ENCODE measurements around the gene SCN5A. TPM values are rescaled to one million over a fixed set of nuclear protein-coding genes. Genes with fewer than 3 reads are reported as not detected.

SCN5A gene
- total RNA-seq, result 133 TPM
- long read RNA-seq, partial matches to known transcripts, result 105 of 121 reads
- long read RNA-seq, other reads (novel, unspliced or antisense), result 16 of 121 reads

DNA sequence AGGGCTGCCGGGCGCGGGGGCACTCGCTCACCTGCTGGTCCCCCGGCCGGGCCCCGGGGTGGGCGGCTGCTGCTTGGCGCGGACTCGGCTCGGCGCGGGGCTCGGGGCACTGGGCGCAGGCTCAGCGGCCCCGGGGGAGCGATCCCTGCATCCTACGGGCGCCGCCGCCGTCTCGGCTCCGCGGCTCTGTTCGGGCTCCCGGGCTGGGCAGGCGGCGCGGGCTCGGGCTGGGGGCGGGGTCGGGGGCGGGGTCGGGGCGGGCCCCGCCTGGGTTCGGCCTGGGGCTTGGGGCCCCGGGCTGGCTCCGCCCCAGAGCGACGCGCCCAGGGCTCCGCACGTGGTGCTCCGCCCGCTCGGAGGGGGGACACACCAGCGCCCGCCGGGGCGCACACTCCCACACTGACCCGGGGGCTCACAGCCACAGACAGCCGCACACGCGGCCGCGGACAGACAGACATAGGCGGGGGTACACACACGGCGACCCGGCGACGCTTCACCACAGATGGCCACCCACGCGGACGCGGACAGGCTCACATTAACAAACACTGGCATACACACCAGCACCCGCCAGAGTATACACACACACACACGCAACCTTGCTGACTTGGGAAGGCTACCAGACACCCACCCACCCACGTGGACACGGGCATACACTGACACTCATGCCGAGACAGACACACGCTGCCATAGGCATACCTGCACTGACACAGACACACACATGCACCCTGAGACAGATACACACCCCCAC lies at the start of gene SCN5A:
Gene SCN5A, minus strand, starts transcription at position 188 of the 748 bp plus-strand sequence. CDS start 16,380 bp downstream, outside the sequence.
- DNase-seq (peak; percentile 85), ATAC-seq (peak; percentile 66)
- intact Hi-C loops (cut with micrococcal nuclease), result loop anchor here (10.0 kb wide), 2 partner anchors 125 to 155 kb away; partner anchors contain the start of gene EXOG

- DNase-seq (no peak), ATAC-seq (peak; percentile 39)
- intact Hi-C loops (cut with micrococcal nuclease), result no loop called here
Measured at GRCh38 chr3:38698760-38699159, 49.3 kb upstream of the SCN5A start.

GRCh38 chr3:38698061-38698460 lies 48.6 kb upstream of the SCN5A start:
- ATAC-seq, result no peak
- no peak for DNase-seq
- intact Hi-C loops (cut with micrococcal nuclease), result no loop called here

GRCh38 chr3:38696034-38696433 lies 46.5 kb upstream of the SCN5A start:
- ATAC-seq, result no peak
- intact Hi-C loops (cut with micrococcal nuclease), result no loop called here
- no peak for DNase-seq

- ATAC-seq (no peak), DNase-seq (no peak)
- intact Hi-C loops (cut with micrococcal nuclease), result no loop called here
Measured at GRCh38 chr3:38690185-38690584, 40.7 kb upstream of the SCN5A start.

DNA sequence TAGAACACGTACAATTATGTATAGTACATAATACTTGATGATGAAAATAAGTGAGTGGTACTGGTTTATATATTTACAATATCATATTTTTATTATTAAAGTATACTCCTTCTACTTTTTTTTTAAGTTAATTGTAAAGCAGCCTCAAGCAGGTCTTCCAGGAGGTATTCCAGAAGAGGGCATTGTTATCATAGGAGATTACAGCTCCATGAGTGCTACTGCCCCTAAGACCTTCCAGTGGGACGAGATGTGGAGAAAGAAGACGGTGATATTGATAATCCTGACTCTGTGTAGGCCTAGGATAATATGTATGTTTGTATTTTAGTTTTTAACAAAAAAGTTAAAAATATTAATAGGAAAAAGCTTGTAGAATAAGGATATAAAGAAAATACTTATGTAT lies 40.3 kb upstream of the SCN5A start:
- intact Hi-C loops (cut with micrococcal nuclease), result loop anchor here (10.0 kb wide), 1 partner anchor 155 kb away; no protein-coding TSS in a partner anchor
- ATAC-seq, result peak; percentile 64

GRCh38 chr3:38689346-38689745 lies 39.9 kb upstream of the SCN5A start:
- DNase-seq, result no peak

More for the DNA sequence above, 40.3 kb upstream of the SCN5A start:
- DNase-seq, result no peak

GRCh38 chr3:38687321-38687720 lies 37.8 kb upstream of the SCN5A start:
- intact Hi-C loops (cut with micrococcal nuclease), result loop anchor here (10.0 kb wide), 1 partner anchor 157 kb away; no protein-coding TSS in a partner anchor

More at GRCh38 chr3:38689346-38689745, 39.9 kb upstream of the SCN5A start:
- intact Hi-C loops (cut with micrococcal nuclease), result loop anchor here (10.0 kb wide), 1 partner anchor 155 kb away; no protein-coding TSS in a partner anchor
- no peak for ATAC-seq

DNA sequence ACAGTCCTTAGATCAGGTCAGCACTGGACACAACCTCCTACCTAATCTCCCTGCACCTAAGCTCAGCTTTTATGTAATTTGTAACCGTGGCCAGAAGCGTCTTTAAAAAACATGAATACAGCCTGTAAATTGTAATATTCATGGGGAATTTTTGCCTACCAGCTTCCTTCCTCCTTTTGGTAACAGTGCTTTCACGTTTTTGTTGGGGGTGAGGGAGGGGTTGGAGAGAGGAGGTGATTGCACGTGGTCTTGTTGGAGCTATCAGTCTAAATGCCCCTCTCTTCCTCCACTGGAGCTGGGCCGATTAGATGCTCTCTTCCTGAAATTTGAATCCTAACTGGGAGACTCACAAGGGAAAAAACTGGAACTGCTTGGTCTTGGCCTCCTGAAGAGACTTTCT lies 35.1 kb upstream of the SCN5A start:
- ATAC-seq (no peak), DNase-seq (no peak)
- intact Hi-C loops (cut with micrococcal nuclease), result loop anchor here (10.0 kb wide), 1 partner anchor 160 kb away; no protein-coding TSS in a partner anchor

More at GRCh38 chr3:38687321-38687720, 37.8 kb upstream of the SCN5A start:
- DNase-seq (no peak), ATAC-seq (no peak)

GRCh38 chr3:38669668-38670067 lies 20.2 kb upstream of the SCN5A start:
- DNase-seq (no peak), ATAC-seq (no peak)
- intact Hi-C loops (cut with micrococcal nuclease), result no loop called here

DNA sequence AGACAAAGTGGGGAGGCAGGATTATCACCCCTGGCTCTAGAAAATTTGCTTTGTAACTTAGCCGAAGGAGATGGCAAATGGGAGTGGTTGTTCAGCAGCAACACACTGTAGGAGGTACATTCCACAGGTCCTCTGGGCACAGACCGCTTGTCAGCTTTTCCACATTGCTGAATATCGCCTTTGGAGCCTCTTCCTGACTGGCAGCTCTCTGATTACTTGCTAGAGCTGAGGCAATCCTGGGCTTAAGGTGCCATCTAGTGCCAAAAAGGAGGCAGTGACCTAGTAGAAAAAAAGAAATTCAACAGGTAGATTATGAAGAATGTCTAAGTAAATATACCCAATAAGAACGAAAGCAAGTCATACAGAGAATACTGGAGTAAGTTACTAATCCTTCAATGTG lies 13.1 kb upstream of the SCN5A start:
- ATAC-seq (no peak), DNase-seq (no peak)

DNA sequence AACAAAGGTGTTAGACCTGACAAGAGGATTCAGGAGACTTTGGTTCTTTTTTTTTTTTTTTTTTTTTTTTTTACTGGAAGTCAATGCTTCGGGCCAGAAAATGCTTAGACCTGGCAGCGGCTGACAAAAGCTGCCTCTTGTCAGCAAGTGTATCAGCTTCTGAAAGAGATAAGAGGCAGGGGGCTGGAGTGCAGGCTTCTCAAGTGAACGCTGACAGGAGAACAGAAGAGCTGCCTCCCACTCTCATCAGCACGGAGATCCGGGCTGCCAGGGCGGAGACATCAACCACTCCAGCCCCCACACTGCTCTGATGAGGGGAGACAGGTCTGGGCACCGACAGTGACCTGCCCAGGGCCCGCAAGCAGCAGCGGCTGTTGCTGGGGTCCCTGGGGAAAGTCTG lies 9.4 kb upstream of the SCN5A start:
- intact Hi-C loops (cut with micrococcal nuclease), result loop anchor here (10.0 kb wide), 2 partner anchors 134 to 164 kb away; partner anchors contain the start of gene EXOG
- ATAC-seq (peak; percentile 22), DNase-seq (no peak)

More for the DNA sequence above, 13.1 kb upstream of the SCN5A start:
- intact Hi-C loops (cut with micrococcal nuclease), result no loop called here

DNA sequence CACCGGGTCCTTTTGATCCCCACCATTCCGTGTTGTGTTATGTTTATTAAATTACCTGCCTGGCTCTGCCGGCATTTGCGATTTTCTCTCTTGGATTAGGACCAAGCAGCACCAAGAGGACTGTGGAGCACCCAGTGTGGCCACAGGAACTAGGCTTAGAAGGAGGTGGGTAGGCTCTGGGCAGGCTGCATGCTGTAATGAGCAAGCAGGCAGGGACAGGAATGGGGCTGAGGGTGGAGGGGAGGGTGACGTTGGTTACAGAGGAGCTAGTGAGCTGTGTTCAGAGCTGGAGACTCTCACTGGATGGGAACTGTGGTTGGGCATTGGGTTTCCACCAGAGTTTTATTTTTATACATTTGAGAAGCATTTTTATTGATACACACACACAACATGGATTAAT lies 7.9 kb upstream of the SCN5A start:
- intact Hi-C loops (cut with micrococcal nuclease), result loop anchor here (10.0 kb wide), 2 partner anchors 133 to 163 kb away; partner anchors contain the start of gene EXOG
- no peak for ATAC-seq
- DNase-seq, result no peak

GRCh38 chr3:38655708-38656300 lies 6.3 kb upstream of the SCN5A start:
- peak; percentile 52 for ATAC-seq
- intact Hi-C loops (cut with micrococcal nuclease), result loop anchor here (10.0 kb wide), 2 partner anchors 131 to 161 kb away; partner anchors contain the start of gene EXOG
- DNase-seq, result no peak

GRCh38 chr3:38653685-38654537 lies 4.4 kb upstream of the SCN5A start:
- intact Hi-C loops (cut with micrococcal nuclease), result loop anchor here (10.0 kb wide), 2 partner anchors 129 to 159 kb away; partner anchors contain the start of gene EXOG
- no peak for ATAC-seq
- no peak for DNase-seq

DNA sequence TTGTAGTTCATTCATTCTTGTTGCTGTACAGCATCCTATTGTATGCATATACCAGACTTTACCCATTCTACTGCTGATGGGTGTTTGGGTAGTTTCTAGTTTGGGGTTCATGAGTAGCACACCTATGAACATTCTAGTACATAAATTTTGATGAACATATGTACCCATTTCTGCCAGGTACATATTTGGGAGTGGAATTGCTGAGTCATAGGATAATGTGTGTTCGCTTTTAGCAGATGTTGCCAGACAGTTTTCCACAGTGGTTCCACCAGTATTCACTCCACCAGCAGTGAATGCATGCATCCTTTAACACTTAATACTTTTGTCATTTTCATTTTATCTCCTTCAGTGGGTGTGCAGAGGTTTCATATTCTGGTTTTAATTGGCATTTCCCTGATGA lies 3.4 kb upstream of the SCN5A start:
- ATAC-seq (no peak), DNase-seq (no peak)
- intact Hi-C loops (cut with micrococcal nuclease), result loop anchor here (10.0 kb wide), 2 partner anchors 128 to 158 kb away; partner anchors contain the start of gene EXOG

DNA sequence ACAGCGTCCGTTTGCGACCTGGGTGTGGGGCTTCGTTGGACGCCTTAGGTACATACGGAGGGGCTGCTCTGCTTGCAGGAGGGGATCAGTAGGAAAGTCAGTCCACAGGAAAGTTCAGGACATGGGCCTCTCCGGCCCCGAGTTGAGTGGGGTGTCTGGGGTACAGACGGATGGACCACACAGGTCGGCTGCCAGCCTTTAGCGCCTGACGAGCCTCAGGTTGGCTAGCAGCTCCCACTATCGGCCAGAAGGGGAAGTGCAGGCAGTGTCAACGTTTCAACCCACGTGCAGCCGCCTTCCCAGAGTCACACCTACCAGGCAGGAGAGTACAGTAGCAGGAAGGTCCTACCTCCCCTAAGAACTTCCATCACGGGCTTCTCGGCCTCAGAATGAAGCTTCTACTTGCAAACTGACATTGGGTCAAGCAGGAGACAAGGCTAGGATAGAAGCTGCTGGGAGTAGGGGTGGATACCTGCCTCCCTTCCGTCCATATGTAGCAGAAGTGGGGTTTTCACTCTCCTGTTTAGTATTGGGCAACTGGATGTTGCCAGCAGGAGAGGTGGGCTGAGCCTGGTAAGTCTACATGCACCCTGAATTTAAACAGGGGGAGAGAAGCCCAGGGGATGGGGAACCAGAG lies 1.8 kb upstream of the SCN5A start:
- intact Hi-C loops (cut with micrococcal nuclease), result loop anchor here (10.0 kb wide), 2 partner anchors 126 to 156 kb away; partner anchors contain the start of gene EXOG
- DNase-seq (peak; percentile 80), ATAC-seq (peak; percentile 46)

DNA sequence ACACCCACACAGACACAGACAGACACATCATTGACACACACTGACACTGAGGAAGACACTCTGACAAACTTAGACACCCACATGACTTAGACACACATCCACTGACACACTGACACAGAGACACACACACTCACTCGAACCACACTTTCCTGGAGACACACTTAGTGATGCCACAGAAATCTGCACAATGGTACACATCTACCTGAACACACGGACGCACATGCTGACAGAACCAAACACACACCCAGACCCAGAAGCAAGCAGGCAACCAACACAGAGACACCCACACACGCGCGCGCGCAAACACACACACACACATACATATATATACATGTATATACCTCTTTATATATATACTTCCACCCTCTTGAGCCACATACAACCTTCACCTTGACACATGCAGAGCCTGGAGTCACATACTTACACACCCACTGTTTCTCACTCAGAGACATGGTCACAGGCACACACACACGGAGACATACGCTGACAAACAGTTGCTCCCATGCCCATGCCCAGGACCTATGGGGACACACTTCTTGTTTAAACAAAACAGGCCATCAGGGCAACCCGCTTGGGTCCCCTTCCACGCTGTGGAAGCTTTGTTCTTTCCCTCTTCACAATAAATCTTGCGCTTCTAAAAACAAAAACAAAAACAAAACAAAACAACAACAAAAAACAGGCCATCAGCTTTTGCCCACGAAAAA lies 913 bp upstream of the SCN5A start:
- intact Hi-C loops (cut with micrococcal nuclease), result loop anchor here (10.0 kb wide), 2 partner anchors 126 to 156 kb away; partner anchors contain the start of gene EXOG
- DNase-seq (no peak), ATAC-seq (no peak)

All from left ventricle myocardium superior (tissue), 1 donor.